ENCODE results near the gene TBX1.
"Not testable (repeated sequence)": the region's sequence is repeated elsewhere in the genome, so short reads cannot be mapped to it uniquely, and the experiment has no call there.

Gene TBX1

GRCh38 chr22:19763458-19764298 is 3.1 kb downstream of the TBX1 start:
- in situ Hi-C loops (cut with MboI; ENCODE audit: low sequenced_read_pairs) = no loop called here

- in situ Hi-C loops (cut with MboI; ENCODE audit: low sequenced_read_pairs) = no loop called here
These were observed 3.7 kb downstream of the TBX1 start for GRCh38 chr22:19764299-19764593.

GRCh38 chr22:19764636-19765476 is 4.3 kb downstream of the TBX1 start:
- in situ Hi-C loops (cut with MboI; ENCODE audit: low sequenced_read_pairs) = no loop called here

- in situ Hi-C loops (cut with MboI; ENCODE audit: low sequenced_read_pairs) = no loop called here
These were observed 5.1 kb downstream of the TBX1 start for GRCh38 chr22:19765477-19766239.

GRCh38 chr22:19766240-19766510 is 5.6 kb downstream of the TBX1 start:
- in situ Hi-C loops (cut with MboI; ENCODE audit: low sequenced_read_pairs) = no loop called here

- in situ Hi-C loops (cut with MboI; ENCODE audit: low sequenced_read_pairs) = no loop called here
These were observed 6.2 kb downstream of the TBX1 start for GRCh38 chr22:19766511-19767426.

GRCh38 chr22:19767427-19768341 is 7.1 kb downstream of the TBX1 start:
- in situ Hi-C loops (cut with MboI; ENCODE audit: low sequenced_read_pairs) = no loop called here

GRCh38 chr22:19769393-19769715 is 8.8 kb downstream of the TBX1 start:
- in situ Hi-C loops (cut with MboI; ENCODE audit: low sequenced_read_pairs) = no loop called here

GRCh38 chr22:19770349-19771220 is 10.0 kb downstream of the TBX1 start:
- in situ Hi-C loops (cut with MboI; ENCODE audit: low sequenced_read_pairs) = no loop called here

- in situ Hi-C loops (cut with MboI; ENCODE audit: low sequenced_read_pairs) = no loop called here
These were observed 11.8 kb downstream of the TBX1 start for GRCh38 chr22:19772422-19772672.

- in situ Hi-C loops (cut with MboI; ENCODE audit: low sequenced_read_pairs) = no loop called here
These were observed 12.3 kb downstream of the TBX1 start for GRCh38 chr22:19772673-19773469.

- in situ Hi-C loops (cut with MboI; ENCODE audit: low sequenced_read_pairs) = no loop called here
These were observed 13.0 kb downstream of the TBX1 start for GRCh38 chr22:19773470-19774040.

GRCh38 chr22:19774628-19775027 is 14.1 kb downstream of the TBX1 start:
- in situ Hi-C loops (cut with MboI; ENCODE audit: low sequenced_read_pairs) = no loop called here

GRCh38 chr22:19775496-19776325 is 15.1 kb downstream of the TBX1 start:
- in situ Hi-C loops (cut with MboI; ENCODE audit: low sequenced_read_pairs) = no loop called here

- in situ Hi-C loops (cut with MboI; ENCODE audit: low sequenced_read_pairs) = no loop called here
These were observed 16.0 kb downstream of the TBX1 start for GRCh38 chr22:19776433-19777031.

GRCh38 chr22:19777192-19777591 is 16.6 kb downstream of the TBX1 start:
- in situ Hi-C loops (cut with MboI; ENCODE audit: low sequenced_read_pairs) = not testable (repeated sequence)

GRCh38 chr22:19779011-19779421 is 18.4 kb downstream of the TBX1 start:
- in situ Hi-C loops (cut with MboI; ENCODE audit: low sequenced_read_pairs) = no loop called here
